Testis (tissue), 2 donors: ENCODE results near the gene PUS7.

ENCODE experiments used
- POLR2A ChIP-seq: fragments of 450-650 bp; IDR thresholded peaks from one replicate; pipeline ENCODE4 v1.6.1; 2017; ENCODE audit warnings: antibody characterized with exemption, mild to moderate bottlenecking, moderate library complexity
- TF ChIP-seq, protein P1 (sequence below), 3 experiments: fragments of 450-650 bp in 2 of 3; fragments of 200-600 bp in 1 of 3; sonication (generic) in 1 of 3; IDR thresholded peaks; one replicate each; pipeline ENCODE4 v1.5.1; 2016 to 2019; ENCODE audit warnings: antibody characterized with exemption in 3 of 3, mild to moderate bottlenecking in 2 of 3, moderate library complexity in 1 of 3

DNA sequence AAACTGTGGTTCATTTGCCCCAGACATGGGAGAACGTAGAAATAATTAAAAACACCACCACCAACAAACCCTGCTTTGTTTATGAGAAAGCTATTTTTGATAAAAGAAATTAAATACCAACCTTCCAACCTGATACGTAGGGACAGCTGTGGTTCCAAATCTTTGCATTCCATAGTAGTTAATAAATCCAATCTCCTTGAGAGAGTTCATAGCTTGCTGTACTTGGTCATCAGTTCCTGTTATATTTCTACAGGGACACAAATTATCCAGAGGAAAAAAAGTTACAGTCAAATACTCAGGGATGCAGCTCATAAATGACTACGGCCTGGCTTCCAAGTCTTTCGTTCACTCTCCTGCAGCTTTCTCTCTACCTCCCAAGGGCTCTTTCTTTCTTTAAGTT lies 41.1 kb downstream of the PUS7 start:
- TF ChIP-seq, protein P1, sequence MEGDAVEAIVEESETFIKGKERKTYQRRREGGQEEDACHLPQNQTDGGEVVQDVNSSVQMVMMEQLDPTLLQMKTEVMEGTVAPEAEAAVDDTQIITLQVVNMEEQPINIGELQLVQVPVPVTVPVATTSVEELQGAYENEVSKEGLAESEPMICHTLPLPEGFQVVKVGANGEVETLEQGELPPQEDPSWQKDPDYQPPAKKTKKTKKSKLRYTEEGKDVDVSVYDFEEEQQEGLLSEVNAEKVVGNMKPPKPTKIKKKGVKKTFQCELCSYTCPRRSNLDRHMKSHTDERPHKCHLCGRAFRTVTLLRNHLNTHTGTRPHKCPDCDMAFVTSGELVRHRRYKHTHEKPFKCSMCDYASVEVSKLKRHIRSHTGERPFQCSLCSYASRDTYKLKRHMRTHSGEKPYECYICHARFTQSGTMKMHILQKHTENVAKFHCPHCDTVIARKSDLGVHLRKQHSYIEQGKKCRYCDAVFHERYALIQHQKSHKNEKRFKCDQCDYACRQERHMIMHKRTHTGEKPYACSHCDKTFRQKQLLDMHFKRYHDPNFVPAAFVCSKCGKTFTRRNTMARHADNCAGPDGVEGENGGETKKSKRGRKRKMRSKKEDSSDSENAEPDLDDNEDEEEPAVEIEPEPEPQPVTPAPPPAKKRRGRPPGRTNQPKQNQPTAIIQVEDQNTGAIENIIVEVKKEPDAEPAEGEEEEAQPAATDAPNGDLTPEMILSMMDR (IDR thresholded peaks at IDR 0.05): no peak
- TF ChIP-seq POLR2A: no peak
